ENCODE measurements around the gene B4GALT5.

B4GALT5 gene

DNA sequence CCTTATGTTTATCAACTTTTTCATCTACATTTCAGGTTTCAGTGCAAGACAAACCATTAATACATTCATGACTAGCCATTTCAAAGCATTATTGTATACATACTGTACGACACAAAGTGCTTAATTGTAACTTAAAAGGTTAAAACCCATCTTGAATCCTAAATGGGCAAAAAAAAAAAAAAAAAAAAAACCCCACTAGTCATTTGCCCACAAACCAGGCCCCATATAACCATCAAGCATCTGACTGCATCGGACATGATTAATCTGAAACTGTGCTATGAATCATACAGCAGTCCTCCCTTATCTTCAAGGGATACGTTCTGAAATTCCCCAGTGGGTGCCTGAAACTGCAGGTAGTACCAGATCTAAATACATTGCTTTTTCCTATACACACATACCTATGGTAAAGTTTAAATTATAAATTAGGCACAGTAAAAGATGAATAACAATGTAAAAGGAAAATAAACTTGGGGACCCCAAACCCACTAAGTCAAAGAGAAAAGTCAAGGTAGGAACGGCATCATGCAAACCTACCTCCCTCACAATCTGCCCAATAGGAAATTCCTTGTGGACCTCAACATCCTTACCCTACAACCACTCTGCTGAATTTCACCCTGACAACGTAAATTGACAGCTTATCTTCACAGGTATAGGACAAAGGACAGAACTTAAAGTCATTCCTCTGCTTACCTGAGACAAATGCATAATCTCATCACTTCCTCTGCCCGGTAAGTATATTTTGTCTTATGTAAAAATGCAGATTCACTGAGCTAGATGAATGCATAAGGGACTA lies 14.3 kb downstream of the B4GALT5 start:
- DNase-seq, result no peak

DNA sequence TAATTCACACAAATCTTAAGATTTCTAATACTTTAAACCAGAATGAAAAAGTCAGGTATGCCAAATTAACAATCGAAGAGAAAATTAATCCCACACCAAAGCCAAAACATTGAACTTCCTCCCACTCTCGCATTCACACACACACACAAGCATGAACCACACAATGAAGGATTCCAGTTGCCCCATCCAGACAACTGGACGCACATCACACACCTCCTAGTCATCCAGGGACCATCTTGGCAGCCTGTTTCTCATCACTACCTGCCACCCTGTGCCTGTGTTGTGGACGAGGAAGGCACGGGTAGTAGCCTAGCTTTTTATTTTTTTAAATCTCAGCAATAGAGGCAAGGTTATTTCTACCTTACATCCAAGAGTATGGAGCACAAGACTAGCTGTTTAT lies 15.2 kb downstream of the B4GALT5 start:
- DNase-seq, result no peak

DNA sequence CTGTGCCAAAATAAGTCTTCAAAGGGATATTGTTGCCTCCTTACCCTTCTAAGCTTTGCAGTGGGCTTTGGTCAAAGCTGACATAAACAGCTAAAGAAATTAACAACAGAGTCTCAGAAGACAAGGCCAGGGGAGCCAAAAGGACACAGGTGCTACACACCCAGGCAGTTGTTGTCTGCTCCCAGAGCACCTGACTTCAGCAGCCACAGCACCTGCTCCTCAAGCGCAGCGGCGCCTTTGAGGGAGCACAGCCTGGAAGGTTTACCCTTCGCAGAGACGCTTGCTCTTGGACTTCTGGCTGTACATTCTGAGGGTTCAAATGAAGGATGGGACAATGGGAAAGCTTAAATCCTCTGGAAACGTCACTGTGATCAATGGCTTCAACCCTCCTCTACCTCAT lies 16.6 kb downstream of the B4GALT5 start:
- no peak for DNase-seq

DNA sequence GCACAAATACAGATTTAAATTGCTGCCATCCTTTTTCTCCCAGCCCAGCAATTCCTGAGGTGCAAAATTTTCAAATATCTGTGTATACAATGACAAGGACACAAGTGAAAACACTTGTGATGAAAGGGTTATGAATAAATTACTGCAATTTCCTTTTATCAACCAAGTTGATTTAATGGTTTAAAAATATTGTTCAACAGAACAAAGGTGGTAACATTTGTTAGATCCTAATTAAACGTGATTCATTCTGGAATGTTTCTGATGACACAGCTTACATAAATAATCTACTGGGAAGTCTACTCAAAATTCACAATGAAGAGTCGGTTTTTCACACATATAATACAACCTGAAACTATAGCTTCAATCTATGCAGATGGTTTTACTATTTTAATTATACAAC lies 17.1 kb downstream of the B4GALT5 start:
- DNase-seq, result no peak

DNA sequence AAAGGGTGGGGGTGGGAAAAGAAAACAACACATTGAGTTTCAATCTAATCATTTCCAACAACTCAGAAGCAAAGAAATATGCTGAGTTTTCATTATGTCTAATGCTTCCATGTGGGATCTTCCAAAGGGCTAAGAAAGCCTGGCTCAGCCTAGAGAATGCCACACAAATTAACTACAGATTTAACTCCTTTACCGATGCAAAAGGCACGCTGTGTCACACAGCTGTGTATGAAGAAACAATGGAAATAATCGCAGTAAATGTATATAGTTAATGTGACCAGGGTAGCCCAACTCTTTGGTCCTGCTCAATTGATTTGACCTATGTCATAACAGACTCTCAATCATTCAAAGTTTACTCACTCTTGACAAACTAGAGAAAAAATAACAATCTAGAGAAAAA lies 17.8 kb downstream of the B4GALT5 start:
- DNase-seq, result no peak

DNA sequence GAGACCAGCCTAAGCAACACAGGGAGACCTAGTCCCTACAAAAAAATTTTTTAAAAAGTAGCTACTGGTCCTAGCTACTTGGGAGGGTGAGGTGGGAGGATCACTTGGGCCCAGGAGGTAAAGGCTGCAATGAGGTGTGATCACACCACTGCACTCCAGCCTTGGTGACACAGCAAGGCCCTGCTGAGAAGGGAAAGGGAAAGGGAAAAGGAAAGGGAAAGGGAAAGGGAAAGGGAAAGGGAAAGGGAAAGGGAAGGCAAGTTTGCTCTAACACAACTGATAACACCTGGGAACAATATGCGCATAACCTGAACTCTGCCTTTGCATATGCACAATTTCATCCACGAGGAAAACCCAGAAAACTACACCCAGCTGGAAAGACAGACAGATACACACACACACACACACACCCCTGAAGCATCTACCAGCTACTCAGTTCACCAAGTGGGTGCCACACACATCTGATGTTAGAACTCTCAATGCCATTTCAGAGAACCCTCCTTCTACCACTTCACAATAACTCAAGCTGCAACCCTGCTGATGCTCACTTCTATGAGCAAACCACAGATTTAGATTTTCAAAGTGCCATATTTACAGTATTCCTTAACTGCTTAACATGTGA lies 19.1 kb downstream of the B4GALT5 start:
- no peak for DNase-seq

DNA sequence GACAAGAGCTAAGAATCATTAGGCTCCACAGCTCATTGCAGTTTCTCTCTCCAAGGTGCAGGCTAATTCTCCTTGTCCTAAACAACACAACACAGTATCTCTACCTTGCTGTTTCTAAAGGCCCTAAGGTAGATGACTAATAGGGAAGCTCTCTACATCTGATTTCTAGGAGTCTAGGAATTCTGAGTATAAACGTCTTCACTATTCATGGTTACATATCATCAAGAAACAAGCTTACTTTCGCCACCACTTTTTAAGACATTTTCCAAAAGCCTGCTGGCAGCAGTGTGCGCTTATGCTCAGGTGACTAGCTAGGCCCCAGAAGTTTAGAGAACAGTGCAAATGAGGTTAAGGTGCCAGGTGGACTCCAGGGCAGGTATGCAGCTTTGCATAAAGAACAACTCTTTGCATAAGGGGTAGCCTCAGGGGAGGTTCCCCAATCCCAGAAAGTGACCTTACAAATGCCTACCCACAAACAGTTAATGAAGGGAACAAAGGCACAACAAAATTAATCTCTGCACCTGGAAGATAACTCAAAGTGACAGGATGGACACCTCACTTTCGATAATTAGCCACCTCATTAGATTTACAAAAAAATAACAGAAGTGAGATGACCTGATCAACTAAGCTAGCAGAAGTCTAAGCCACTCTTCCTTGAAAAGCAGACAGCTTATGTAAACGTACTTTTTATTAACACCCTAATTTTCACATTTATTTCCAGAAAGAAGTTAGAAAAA lies 20.1 kb downstream of the B4GALT5 start:
- DNase-seq, result no peak

DNA sequence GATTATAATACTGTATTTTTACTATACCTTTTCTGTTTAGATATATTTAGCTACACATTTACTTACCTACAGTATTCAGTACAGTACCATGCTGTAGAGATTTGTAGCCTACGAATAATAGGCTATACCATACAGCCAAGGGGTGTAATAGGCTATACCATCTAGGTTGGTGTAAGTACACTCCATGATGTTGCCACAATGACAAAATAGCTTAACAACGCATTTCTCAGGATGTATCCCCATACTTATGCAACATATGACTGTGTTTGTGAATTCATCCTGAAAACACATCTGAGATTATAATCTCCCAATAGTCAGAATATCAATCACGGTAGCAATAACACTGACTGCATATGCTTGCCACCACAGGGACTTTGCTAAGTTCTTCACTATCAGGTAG lies 20.7 kb downstream of the B4GALT5 start:
- no peak for DNase-seq

DNA sequence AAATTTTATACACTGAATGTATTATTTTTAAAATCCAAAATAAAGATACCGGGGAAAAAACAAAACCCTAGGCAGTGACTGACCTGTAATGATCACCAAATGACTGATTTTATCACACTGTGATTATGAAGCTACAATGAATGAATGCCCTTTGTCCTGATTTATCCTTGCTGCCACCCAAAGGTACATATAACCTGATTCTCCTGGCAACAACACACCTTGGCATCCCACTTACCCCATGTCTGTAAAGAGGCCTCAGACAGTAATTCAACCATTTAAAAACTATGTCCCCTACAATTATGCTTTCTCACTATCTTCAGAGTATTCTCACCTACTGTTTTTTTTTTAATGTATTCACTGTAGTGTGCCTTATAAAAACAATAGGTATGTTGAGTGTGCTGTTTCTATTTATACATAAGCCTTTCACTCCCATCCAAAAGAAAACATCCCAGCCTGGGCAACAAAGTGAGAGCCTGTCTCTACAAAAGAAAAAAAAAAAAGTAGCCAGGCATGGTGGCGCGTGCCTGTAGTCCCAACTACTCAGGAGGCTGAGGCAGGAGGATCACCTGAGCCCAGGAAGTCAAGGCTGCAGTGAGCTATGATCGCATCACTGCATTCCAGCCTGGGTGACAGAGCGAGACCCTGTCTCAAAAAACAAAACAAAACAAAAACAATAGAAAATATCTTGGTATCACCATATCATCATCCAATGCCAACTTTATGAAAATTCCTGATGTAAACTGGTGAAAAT lies 21.7 kb downstream of the B4GALT5 start:
- DNase-seq, result no peak

DNA sequence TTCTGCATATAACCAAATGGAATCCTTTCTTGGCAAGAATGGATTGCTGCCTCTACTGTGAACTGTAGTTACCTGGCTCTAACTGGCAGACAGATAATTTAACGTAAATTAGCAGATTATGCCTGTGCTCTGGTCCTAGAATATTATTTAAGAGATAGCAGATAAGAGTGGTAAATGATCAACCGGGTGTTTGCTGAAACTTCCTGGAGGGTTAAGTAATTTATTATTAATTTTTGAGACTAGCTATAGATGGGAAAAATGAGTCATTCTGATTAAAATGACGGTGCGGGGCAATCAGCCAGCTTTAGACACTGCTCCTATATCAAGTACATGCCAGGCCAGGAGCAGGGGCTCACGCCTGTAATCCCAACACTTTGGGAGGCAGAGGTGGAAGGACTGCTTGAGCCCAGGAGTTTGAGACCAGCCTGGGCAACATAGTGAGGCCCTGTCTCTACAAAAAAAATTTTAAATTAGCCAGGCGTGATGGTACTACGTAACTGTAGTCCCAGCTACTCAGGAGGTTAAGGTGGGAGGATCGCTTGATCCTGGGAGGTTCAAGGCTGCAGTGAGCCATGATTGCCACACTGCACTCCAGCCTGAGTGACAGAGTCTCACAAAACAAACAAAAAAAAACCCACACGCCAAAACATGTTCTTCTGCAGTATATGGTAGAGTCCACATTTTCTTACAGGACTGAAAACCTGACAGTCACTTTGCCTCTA lies 22.6 kb downstream of the B4GALT5 start:
- DNase-seq, result no peak

DNA sequence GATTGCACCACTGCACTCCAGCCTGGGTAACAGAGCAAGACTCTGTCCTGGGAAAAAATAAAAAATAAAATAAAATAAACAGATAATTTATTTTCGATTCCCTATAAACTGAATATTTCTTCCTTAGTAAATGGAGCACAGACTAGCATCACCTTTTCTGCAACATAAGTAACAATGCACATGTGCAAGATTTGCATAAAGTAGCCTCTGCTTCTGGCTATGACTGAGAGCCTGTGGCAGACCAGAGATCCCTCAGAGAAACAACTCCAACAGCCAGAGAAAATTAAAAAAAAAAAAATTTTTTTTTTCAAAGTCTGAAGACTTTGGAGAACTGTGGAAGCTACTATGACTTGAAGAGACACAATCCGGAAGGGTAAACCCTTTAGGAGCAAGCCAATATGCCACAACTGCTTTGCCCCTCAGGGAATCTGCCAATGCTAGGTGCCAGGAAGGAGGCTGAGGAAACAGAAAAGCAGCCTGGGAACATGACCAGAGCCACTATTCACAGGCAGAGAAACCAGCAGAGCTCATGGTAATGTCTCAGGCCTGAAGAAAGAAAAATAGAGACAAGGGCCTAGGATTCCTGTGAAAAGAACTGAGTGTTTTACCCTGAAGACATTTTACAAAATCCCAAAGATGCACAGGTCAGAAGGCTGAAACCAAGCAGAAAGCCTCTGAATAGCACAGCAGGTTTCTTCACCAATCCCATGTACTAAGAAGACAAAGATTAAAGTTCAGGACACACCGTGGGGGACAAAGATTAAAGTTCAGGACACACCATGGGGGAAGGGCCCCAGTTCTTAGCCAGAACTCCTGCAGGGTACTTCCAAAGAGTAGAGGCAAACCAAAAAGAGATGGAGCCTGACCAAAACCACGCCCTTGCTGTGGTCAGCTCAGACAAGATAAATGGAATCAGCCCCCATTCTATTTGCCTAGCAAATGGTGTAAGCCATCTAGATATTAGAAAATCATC lies 25.8 kb downstream of the B4GALT5 start:
- no peak for DNase-seq

DNA sequence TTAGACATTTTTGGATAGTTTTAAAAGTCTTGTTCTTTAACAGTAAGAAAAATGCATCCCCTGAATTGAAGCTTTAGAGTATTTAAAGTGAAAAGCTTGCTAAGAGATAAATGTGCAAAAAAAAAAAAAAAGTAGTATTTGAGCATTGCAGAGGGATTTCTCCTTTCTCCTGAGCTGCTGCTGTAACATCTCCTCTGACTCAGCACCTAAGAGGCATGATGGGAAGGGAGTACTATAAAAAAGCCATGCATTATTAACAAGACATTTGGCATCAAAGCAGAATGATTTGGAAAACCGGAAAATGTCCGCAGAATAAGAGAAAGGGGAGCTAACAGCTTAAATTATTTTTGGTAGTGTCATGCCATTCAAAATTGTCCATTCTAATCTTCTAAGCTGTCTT lies 27.9 kb downstream of the B4GALT5 start:
- DNase-seq, result no peak

DNA sequence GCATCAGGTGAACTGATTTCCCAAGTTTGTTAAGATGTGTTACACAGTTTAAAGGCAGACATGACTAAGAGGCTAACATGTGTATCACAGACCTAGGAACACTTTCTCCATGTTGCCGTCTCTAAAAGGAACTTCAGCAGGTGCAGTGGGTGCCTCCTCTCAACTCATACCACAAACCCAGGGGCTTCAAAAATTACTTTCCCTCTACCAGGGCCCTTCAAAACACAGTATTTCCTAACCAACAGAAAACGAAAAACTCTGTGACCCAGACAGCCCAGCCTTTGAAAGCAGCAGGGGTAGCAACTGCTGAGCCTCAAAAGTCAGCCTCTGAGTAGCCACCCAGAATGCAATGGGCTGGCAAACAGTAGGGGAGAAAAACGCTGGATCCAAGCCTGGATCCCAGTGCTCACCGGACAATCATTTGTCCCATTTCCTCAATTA lies 28.5 kb downstream of the B4GALT5 start:
- DNase-seq, result no peak

DNA sequence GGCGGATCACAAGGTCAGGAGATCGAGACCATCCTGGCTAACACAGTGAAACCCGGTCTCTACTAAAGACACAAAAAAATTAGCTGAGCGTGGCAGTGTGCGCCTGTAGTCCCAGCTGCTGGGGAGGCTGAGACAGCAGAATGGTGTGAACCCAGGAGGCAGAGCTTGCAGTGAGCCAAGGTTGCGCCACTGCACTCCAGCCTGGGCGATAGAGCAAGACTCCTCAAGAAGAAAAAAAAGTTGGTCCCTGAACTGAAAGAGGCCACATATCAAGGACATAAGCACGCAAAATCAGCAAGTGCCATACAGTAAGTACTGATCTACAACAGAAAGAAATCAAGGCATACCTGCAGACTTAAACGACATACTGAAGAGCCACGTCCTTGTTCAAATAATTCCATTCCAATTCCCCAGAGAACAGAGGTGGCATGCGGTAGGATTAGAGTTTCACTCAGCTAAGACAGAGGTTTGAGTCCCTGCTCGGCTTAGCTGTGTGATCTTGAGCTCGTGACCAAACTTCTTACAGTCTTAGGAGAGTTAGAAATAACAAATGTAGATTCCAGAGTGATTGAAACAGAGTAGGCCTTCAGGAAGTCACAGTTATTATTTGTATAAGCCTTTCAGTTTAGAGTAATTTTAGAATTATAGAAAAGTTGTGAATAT lies 29.2 kb downstream of the B4GALT5 start:
- no peak for DNase-seq

DNA sequence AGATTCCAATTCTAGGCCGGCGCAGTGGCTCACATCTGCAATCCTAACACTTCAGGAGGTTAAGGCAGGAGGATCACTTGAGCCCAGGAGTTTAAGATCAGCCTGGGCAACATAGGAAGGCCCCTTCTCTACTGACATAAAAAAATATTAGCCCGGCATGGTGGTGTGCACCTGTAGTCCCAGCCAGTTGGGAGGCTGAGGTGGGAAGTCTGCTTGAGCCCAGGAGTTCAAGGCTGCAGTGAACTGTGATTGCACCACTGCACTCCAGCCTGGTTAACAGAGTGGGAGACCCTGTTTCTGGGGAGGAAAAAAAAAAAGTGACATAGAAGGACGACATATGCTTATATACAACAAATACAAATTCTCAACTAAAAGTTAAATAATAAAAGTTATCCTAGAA lies 30.9 kb downstream of the B4GALT5 start:
- DNase-seq, result no peak

DNA sequence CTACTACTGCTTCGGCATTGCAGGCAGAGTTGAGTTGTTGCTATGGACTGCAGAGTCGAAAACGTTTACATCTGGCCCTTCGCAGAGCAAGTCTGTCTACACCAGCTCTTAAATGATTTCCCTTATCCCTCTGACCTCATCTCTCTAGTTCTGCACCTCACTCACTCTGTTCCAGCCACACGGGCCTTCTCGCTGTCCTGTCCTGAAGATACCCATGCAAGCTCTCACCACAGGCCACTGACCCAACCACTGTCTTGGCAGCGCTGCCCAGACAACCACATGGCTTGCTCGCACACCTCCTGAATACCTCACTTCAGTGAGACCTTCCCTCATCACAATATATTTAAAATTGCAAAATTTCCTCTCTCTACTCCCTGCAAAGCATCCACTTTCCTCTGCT lies 31.4 kb downstream of the B4GALT5 start:
- DNase-seq, result no peak

DNA sequence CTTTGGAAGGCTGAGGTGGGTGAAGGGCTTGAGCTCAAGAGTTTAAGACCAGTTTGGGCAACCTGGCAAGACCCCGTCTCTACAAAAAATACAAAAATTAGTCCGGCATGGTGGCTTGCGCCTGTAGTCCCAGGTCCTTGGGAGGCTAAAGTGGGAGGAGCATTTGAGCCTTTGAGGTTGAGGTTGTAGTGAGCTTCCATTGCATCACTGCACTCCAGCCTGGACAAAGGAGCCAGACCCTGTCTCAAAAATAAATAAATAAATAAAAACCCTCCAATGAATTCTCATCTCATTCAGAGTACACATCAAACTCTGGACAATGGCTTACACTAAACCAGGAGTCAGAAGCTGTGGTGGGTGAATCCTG lies 31.8 kb downstream of the B4GALT5 start:
- no peak for DNase-seq

DNA sequence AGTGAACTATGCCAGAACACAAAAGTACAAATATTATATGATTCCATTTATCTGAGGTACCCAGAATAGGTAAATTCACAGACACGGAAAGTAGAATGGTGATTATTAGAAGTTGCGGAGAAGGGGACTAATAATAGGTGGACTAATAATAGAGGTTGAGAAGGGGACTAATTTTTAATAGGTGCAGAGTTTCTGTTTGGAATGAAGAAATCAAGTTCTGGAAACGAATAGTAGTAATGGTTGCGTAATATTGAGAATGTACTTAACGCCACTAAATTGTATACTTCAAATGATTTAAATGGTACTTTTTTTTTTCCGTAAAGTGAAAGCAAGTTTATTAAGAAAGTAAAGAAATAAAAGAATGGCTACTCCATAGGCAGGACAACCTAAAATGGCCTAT lies 33.2 kb downstream of the B4GALT5 start:
- DNase-seq, result no peak

DNA sequence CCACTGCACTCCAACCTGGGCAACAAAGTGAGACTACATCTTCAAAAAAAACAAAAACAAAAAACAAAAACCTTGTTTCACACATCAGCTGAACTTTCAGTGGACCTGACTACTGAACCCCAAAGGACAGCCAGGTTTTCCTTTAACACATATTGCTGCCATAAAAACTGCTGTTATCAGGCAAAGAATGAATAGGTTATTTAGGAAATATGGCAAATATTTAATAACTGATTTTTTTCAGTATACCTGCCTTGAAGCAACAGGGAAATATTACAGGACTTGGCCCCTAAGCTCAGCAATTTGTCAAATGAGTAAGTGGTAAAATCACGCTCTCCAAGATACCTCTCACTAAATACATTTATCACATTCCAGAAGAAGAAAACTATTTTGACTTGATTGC lies 34.0 kb downstream of the B4GALT5 start:
- DNase-seq, result no peak

DNA sequence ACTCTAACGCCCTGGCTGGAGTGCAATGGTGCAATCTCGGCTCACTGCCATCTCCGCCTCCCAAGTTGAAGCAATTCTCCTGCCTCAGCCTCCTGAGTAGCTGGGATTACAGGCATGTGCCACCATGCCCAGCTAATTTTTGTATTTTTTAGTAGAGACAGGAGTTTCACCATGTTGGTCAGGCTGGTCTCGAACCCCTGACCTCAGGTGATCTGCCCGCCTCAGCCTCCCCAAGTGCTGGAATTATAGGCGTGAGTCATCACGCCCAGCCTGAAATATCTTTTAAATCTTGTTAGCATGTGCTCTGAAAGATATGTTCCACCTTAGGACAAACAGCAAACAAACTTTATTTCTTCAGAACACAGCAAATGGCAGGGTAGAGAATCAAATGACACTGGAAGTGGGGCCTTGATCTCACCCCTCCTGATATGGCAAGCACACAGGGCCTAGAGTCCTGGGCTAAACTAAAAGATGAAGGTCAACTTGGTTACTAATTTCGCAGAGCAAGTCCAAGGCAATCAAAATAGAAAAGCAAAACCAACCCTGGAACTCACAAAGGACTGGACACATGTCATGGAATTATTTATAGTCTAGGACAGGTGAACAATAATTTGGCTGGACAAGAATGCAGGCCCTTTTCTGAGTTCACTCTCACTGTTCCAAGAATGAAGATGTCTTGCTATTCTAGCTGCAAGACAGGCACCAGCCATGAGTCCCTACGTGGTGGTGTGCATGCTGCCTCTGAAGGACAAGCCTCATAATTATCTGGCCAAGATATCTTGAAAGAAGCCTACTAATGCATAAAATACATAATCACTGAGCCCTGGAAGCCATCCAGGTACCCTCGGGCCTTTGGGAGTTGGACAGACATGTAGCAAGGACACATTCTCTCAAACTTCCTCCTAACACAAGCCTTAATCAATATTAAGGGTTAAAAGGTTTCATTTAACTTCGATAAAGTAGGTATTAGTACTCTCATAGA lies 35.6 kb downstream of the B4GALT5 start:
- no peak for DNase-seq
